Subcutaneous abdominal adipose tissue (tissue), 5 donors: ENCODE measurements around the gene TINCR.
A peak's percentile ranks its signal among the peaks of the same experiment; 100 is the strongest.
"Not testable (repeated sequence)": the region's sequence is repeated elsewhere in the genome, so short reads cannot be mapped to it uniquely, and the experiment has no call there.

Experiments used
- H3K27ac ChIP-seq: one replicate; pipeline ENCODE4 v1.7.0; 2013; ENCODE audit warnings: low read depth, mild to moderate bottlenecking, inconsistent platforms, low read length, moderate library complexity
- H3K27me3 ChIP-seq, 5 donors: one replicate each; pipeline ENCODE4 v1.7.0; 2013; ENCODE audit warnings: low read length in 5 of 5, inconsistent platforms in 1 of 5; ENCODE audit not compliant: control insufficient read depth in 5 of 5, insufficient read depth in 4 of 5
- H3K36me3 ChIP-seq, 5 donors: one replicate each; pipeline ENCODE4 v1.7.0; 2013; ENCODE audit warnings: low read length in 5 of 5; ENCODE audit not compliant: control insufficient read depth in 5 of 5, insufficient read depth in 5 of 5
- H3K4me1 ChIP-seq, 5 donors: one replicate each; pipeline ENCODE4 v1.7.0; 2013; ENCODE audit warnings: low read length in 5 of 5, mild to moderate bottlenecking in 3 of 5, moderate library complexity in 1 of 5; ENCODE audit not compliant: control insufficient read depth in 5 of 5, insufficient read depth in 5 of 5
- H3K4me3 ChIP-seq, 5 donors: one replicate each; pipeline ENCODE4 v1.7.0; 2013; ENCODE audit warnings: low read length in 5 of 5, low read depth in 1 of 5
- H3K9ac ChIP-seq, 5 donors: one replicate each; pipeline ENCODE4 v1.7.0; 2013; ENCODE audit warnings: low read length in 5 of 5, mild to moderate bottlenecking in 4 of 5, moderate library complexity in 3 of 5
- H3K9me3 ChIP-seq, 5 donors: one replicate each; pipeline ENCODE4 v1.7.0; 2013; ENCODE audit warnings: low read length in 5 of 5; ENCODE audit not compliant: control insufficient read depth in 5 of 5
- donor health status: healthy.
- donor health status: healthy.
- donor health status: healthy.
- donor health status: healthy.
- donor health status: healthy.

TINCR gene

GRCh38 chr19:5545051-5545450 lies 22.7 kb downstream of the TINCR start:
- Histone ChIP-seq H3K4me3 (no peak overlapping the region), H3K4me1 (no peaks in the 10 kb centered on the region), H3K9me3 (no peaks in the 10 kb centered on the region), H3K27me3 (peaks cover 0 to 6% (median 3%) of the 10 kb centered on the region in 5 donors), H3K27ac (no peak overlapping the region), H3K36me3 (no peaks in the 10 kb centered on the region), H3K9ac (no peak overlapping the region)

GRCh38 chr19:5542665-5543064 lies 25.1 kb downstream of the TINCR start:
- Histone ChIP-seq H3K27ac (no peak overlapping the region), H3K27me3 (peaks cover 11 to 23% (median 16%) of the 10 kb centered on the region in 5 donors), H3K9me3 (no peaks in the 10 kb centered on the region), H3K9ac (no peak overlapping the region), H3K4me3 (no peak overlapping the region), H3K36me3 (no peaks in the 10 kb centered on the region), H3K4me1 (no peaks in the 10 kb centered on the region)

GRCh38 chr19:5541456-5541855 lies 26.3 kb downstream of the TINCR start:
- Histone ChIP-seq H3K4me1 (peaks cover 0 to 3% (median 2%) of the 10 kb centered on the region in 5 donors), H3K4me3 (no peak overlapping the region), H3K9ac (no peak overlapping the region), H3K36me3 (no peaks in the 10 kb centered on the region), H3K27me3 (peaks cover 12 to 29% (median 20%) of the 10 kb centered on the region in 5 donors), H3K9me3 (no peaks in the 10 kb centered on the region), H3K27ac (no peak overlapping the region)

GRCh38 chr19:5540208-5540607 lies 27.5 kb downstream of the TINCR start:
- H3K9me3 ChIP-seq, result peaks cover 0 to 6% (median 3%) of the 10 kb centered on the region in 5 donors
- H3K9ac ChIP-seq, result no peak overlapping the region
- H3K27ac ChIP-seq, result no peak overlapping the region
- no peak overlapping the region for H3K4me3 ChIP-seq
- peaks cover 0 to 6% (median 4%) of the 10 kb centered on the region in 5 donors for H3K4me1 ChIP-seq
- no peaks in the 10 kb centered on the region for H3K36me3 ChIP-seq
- H3K27me3 ChIP-seq, result peaks cover 19 to 37% (median 24%) of the 10 kb centered on the region in 5 donors

GRCh38 chr19:5537870-5538269 lies 29.9 kb downstream of the TINCR start:
- Histone ChIP-seq H3K9ac (no peak overlapping the region), H3K27ac (no peak overlapping the region), H3K36me3 (no peaks in the 10 kb centered on the region), H3K27me3 (peaks cover 19 to 37% (median 27%) of the 10 kb centered on the region in 5 donors), H3K4me3 (no peak overlapping the region), H3K4me1 (peaks cover 0 to 6% (median 4%) of the 10 kb centered on the region in 5 donors), H3K9me3 (peaks cover 9 to 28% (median 22%) of the 10 kb centered on the region in 5 donors)

- not testable (repeated sequence) for H3K4me3 ChIP-seq, H3K9ac ChIP-seq, H3K4me1 ChIP-seq, H3K36me3 ChIP-seq, H3K27ac ChIP-seq
- Histone ChIP-seq H3K9me3 (peaks cover 9 to 28% (median 22%) of the 10 kb centered on the region in 5 donors), H3K27me3 (peaks cover 19 to 37% (median 27%) of the 10 kb centered on the region in 5 donors)
These were observed 30.7 kb downstream of the TINCR start for GRCh38 chr19:5536982-5537579.

GRCh38 chr19:5536337-5536894 lies 31.3 kb downstream of the TINCR start:
- Histone ChIP-seq H3K27ac (no peak overlapping the region), H3K27me3 (peaks cover 19 to 37% (median 27%) of the 10 kb centered on the region in 5 donors), H3K36me3 (no peaks in the 10 kb centered on the region), H3K9ac (no peak overlapping the region), H3K9me3 (peaks cover 9 to 28% (median 22%) of the 10 kb centered on the region in 5 donors), H3K4me1 (peaks cover 0 to 6% (median 4%) of the 10 kb centered on the region in 5 donors), H3K4me3 (no peak overlapping the region)

GRCh38 chr19:5534787-5535586 lies 32.8 kb downstream of the TINCR start:
- Histone ChIP-seq H3K4me1 (peaks cover 0 to 6% (median 4%) of the 10 kb centered on the region in 5 donors), H3K27ac (no peak overlapping the region), H3K4me3 (peak overlapping the region in 2 of 5 donors; percentile 0 to 1), H3K36me3 (no peaks in the 10 kb centered on the region), H3K27me3 (peaks cover 16 to 34% (median 29%) of the 10 kb centered on the region in 5 donors), H3K9me3 (peaks cover 9 to 28% (median 22%) of the 10 kb centered on the region in 5 donors), H3K9ac (no peak overlapping the region)

GRCh38 chr19:5533257-5533656 lies 34.5 kb downstream of the TINCR start:
- no peak overlapping the region for H3K4me3 ChIP-seq
- H3K27me3 ChIP-seq, result peaks cover 7 to 25% (median 22%) of the 10 kb centered on the region in 5 donors
- H3K36me3 ChIP-seq, result no peaks in the 10 kb centered on the region
- H3K9me3 ChIP-seq, result peaks cover 9 to 28% (median 22%) of the 10 kb centered on the region in 5 donors
- H3K4me1 ChIP-seq, result peaks cover 0 to 6% (median 4%) of the 10 kb centered on the region in 5 donors
- no peak overlapping the region for H3K27ac ChIP-seq
- H3K9ac ChIP-seq, result no peak overlapping the region

- Histone ChIP-seq H3K36me3 (no peaks in the 10 kb centered on the region), H3K27ac (no peak overlapping the region), H3K9ac (no peak overlapping the region), H3K4me1 (no peaks in the 10 kb centered on the region), H3K4me3 (no peak overlapping the region), H3K9me3 (peaks cover 9 to 25% (median 22%) of the 10 kb centered on the region in 5 donors), H3K27me3 (peaks cover 5 to 14% (median 13%) of the 10 kb centered on the region in 5 donors)
These were observed 37.1 kb downstream of the TINCR start for GRCh38 chr19:5530701-5531100.
